Gastrocnemius medialis (tissue), 4 donors: ENCODE data around the gene SLC2A4RG.
"Not testable (repeated sequence)": the region's sequence is repeated elsewhere in the genome, so short reads cannot be mapped to it uniquely, and the experiment has no call there.

ENCODE experiments used
- POLR2A ChIP-seq, 2 donors: fragments of 450-650 bp; IDR thresholded peaks; one replicate each; pipeline ENCODE4 v1.6.1; 2017; ENCODE audit warnings: antibody characterized with exemption in 2 of 2, mild to moderate bottlenecking in 2 of 2, moderate library complexity in 2 of 2
- TF ChIP-seq, protein P1 (sequence below), 5 experiments: fragments of 450-650 bp in 3 of 5; fragments of 200-600 bp in 2 of 5; sonication (generic) in 2 of 5; IDR thresholded peaks in 4 of 5; conservative IDR thresholded peaks in 1 of 5; 1 replicate in 4 of 5; 2 replicates in 1 of 5; pipeline ENCODE4 v1.5.1; 2016 to 2019; ENCODE audit warnings: antibody characterized with exemption in 5 of 5, mild to moderate bottlenecking in 3 of 5, moderate library complexity in 3 of 5

DNA sequence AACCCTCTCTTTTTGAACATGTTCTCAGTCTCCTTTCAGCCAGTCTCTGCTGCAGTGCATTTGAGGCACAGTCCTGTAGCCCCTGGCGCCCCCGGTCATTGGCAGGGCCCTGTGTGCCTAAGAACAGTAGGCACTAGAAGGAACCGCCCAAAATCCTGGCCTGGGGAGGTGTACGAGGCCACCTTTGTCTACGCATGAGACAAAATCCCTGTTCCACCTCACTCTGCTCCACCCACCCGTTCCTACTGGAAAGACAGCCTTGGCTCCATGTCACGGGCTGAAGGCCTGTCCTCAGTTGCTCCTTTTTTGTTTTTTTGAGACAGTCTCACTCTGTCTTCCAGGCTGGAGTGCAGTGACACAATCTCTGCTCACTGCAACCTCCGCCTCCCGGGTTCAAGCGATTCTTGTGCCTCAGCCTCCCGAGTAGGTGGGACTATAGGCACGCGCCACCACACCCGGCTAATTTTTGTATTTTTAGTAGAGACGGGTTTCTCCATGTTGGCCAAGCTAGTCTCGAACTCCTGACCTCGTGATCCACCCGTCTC lies 9.3 kb upstream of the SLC2A4RG start:
- TF ChIP-seq POLR2A (IDR thresholded peaks at IDR 0.05), result not testable (repeated sequence)
- TF ChIP-seq, protein P1, sequence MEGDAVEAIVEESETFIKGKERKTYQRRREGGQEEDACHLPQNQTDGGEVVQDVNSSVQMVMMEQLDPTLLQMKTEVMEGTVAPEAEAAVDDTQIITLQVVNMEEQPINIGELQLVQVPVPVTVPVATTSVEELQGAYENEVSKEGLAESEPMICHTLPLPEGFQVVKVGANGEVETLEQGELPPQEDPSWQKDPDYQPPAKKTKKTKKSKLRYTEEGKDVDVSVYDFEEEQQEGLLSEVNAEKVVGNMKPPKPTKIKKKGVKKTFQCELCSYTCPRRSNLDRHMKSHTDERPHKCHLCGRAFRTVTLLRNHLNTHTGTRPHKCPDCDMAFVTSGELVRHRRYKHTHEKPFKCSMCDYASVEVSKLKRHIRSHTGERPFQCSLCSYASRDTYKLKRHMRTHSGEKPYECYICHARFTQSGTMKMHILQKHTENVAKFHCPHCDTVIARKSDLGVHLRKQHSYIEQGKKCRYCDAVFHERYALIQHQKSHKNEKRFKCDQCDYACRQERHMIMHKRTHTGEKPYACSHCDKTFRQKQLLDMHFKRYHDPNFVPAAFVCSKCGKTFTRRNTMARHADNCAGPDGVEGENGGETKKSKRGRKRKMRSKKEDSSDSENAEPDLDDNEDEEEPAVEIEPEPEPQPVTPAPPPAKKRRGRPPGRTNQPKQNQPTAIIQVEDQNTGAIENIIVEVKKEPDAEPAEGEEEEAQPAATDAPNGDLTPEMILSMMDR (IDR thresholded peaks at IDR 0.05 in 4 of 5, conservative IDR thresholded peaks at IDR 0.05 in 1 of 5), result not testable (repeated sequence)
